ENCODE results near the gene COL8A2.
"Not testable (repeated sequence)": the region's sequence is repeated elsewhere in the genome, so short reads cannot be mapped to it uniquely, and the experiment has no call there.

Gene COL8A2

DNA sequence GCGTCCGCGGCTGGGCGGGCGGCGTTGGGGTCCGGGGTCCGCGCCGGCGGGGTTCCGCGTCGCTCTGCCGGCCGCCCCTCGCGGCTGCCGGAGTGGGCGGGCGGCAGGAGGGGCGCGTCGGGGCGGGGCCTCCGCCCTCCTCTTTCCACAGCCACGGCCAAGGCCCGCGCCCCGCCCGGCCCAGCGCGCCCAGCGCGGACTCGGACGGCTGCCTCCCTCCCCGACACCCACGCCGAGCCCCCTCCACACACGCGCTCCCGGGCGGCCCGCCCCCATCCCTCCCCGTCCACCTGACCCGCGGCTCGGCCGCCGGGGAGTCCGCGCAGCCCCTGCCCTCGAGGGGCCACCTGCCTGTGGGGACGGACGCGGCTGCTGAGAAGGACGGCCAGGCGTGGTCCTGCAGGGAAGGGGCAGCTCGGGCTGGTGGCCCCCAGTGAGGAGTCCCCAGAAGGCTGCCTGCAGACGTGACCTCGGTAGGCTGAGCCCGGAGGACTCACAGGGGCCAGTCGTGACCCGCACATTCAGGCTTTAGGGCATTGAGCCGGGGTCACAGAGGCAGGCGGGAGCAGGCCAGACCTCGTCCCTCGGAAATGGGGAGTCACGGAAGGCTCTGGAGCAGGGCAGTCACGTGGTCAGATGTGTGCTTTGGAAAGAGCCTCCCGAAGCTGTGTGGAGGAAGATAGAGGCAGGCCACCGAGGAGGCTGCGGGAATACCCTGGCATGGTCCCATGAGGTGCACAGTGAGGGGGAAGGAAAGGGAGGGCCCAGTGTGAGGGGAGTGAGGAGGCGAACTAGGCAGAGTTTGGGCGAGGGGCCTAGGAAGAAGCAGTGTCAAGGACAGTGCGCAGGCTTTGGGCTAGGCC is at the start of gene COL8A2:
Gene COL8A2 (minus strand): TSS at position 94 of the 863 bp plus-strand sequence. CDS start 24,980 bp downstream, outside the sequence.
- in situ Hi-C loops (cut with MboI; ENCODE audit: low sequenced_read_pairs): no loop called here

DNA sequence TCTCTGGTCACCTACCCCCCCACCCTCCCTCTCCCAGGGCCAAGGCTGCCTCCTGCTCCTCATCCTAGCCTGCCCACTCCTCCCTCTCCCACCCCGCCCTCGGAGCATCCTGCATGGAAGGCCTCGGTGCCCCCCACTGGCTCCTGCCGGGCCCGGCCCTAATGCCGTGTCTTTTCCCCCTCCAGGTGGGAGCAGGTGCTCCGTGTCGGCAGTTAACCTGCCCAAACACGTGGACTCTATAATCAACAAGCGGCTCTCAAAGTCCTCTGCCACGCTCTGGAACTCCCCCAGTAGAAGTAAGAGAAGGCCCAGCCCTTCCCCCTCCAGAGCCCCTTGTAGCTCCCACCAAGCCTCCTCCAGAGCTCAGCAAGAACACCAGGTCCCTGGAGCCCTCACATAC is 49.7 kb upstream of the COL8A2 start:
- in situ Hi-C loops (cut with MboI; ENCODE audit: low sequenced_read_pairs): no loop called here

DNA sequence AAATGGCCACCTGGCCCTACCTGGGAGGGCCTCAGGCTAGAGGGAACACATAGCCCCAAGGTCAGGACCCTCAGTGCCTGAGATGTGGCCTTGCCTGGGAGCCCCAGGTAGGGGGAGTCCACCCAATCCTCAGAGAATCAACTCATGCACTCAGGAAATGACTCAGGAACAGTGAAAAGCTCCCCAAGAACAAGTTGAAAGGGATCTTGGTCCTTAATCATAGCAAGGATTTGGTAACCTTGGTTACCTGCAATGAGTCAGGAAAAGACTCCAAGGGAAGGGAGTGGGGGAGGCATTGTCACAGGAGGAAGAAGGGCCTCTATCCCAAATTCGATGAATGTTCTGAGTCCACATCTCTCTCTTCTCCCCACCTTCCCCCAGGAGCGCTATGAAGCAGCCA is 48.0 kb upstream of the COL8A2 start:
- in situ Hi-C loops (cut with MboI; ENCODE audit: low sequenced_read_pairs): no loop called here

DNA sequence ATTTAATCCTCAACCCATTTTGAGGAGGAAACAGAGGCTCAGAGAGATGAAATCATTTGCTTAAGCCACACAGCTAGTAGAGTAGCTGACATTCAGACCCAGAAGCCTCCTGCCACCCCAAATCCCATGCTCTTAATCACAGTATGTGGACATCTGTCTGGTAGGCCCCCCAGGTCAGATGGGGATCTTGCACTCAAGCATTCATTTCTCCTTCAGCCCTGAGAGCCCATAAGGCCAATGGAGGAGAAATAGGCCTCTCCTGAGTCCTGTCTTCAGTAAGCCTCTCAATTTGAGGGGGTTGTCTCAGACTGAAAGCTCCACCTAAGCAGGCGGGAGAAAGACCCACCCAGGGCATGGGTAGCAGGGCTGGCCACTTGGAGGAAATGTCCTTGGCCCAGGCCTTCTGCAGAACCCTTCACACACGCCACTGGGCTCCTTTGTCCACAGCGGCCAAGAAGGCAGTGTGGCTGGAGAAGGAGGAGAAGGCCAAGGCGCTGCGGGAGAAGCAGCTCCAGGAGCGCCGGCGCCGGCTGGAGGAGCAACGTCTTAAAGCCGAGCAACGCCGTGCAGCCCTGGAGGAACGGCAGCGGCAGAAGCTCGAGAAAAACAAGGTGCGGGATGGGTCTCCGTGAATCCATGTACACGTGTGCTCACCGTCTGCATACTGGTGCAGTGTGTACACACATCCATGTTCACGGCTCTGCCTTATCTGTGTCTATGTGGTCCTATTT is 47.2 kb upstream of the COL8A2 start:
- in situ Hi-C loops (cut with MboI; ENCODE audit: low sequenced_read_pairs): no loop called here

DNA sequence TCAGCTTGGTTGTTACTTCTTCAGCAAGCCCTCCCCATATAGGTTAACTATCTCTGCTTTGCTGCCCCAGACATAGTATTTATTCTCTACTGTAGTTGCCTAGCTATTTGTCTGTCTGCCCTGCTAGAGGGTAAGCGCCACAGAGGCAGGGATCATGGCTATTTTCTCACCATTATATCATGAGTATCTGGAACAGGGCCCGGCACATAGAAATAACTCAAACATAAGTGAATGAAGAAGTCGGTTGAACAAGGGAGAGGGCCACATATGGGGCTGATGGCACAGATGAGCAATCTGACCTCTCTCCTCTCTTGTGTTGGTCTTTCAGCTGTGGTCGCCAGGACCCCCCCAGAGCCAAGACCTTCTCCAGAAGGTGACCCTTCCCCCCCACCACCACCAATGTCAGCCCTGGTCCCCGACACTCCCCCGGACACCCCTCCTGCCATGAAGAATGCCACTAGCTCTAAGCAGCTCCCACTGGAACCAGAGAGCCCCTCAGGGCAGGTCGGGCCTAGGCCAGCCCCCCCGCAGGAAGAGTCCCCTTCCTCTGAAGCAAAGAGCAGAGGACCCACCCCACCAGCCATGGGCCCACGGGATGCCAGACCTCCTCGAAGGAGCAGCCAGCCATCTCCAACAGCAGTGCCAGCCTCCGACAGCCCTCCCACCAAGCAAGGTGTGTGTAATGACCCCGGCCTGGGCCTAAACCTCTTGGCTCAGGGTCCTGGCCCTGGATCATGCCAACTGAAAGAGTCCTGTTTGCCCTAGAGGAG is 45.8 kb upstream of the COL8A2 start:
- in situ Hi-C loops (cut with MboI; ENCODE audit: low sequenced_read_pairs): no loop called here

DNA sequence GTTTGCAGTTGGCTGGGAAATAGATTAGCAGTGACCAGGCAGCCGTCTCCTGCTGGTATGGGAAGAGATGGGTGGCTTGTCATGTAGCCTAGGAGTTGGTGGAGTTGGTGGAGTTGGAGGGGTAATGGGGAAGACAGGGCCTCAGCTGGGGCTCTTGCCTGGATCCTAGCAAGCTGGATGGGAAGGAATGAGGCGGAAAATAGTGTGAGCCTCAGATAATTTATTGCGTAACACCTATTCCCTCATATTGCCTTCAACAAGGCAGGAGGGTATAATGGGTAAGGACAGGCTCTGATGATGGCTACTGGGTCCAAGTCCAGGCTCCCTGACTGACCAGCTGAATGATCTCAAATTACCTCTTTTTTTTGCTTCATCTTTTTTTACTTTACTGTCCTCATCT is 43.5 kb upstream of the COL8A2 start:
- in situ Hi-C loops (cut with MboI; ENCODE audit: low sequenced_read_pairs): no loop called here

DNA sequence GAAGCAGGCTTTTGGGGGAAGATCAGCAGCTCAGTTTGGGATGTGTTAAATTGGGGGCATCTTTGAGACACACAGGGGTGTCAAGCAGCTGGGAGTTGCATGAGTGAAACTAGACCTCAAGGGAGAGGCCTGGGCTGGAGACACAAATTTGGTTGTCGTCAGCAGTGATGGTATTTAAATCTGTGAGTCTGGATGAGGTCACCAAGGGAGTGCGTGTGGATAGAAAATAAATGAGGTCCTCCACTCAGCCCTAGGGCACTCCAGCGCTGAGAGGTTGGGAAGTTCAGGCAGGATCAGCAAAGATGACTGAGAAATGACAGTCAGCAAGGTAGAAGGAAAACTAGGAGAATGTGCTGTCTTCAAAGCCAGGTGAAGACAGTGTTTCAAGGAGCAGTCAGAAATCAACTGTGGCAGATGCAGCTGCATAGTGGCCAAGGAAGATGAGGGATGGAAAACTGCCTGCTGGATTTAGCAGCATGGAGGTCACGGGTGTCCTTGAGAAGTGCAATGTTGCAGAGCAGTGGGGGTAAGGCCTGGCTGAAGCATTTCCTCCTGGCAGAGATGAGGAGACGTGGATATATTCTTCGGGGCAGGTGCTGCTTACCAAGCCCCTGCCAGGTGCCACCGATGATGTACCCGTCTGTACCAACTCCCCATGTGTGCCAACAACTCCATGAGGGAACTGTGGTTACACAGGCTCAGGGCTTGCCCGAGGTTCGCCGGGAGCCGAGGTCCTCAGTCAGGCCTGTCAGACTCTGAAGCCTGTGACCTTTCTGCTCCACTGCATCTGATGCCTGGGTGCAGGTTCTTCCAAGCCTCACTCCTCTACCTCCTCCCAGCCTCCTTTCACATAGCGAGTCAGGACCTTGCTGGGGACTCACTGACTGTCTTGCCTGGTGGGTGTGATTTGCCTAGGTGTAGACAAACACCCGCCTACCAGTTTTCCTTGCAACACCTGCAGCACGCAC is 42.2 kb upstream of the COL8A2 start:
- in situ Hi-C loops (cut with MboI; ENCODE audit: low sequenced_read_pairs): no loop called here

DNA sequence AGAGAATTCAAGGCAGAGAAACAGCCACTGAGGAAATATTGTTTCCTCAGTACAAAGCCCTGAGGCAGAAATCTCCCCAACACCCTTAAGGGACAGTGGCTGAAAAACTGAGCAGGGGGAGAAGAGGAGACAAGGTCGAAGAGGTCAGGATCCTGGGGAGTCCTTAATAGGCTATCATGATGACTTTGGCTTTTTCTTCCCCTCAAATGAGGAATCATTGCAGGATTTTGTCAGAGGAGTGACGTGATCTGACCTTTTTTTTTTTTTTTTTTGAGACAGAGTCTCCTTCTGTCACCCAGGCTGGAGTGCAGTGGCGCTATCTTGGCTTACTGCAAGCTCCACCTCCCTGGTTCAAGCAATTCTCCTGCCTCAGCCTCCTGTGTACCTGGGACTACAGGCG is 41.1 kb upstream of the COL8A2 start:
- in situ Hi-C loops (cut with MboI; ENCODE audit: low sequenced_read_pairs): no loop called here

DNA sequence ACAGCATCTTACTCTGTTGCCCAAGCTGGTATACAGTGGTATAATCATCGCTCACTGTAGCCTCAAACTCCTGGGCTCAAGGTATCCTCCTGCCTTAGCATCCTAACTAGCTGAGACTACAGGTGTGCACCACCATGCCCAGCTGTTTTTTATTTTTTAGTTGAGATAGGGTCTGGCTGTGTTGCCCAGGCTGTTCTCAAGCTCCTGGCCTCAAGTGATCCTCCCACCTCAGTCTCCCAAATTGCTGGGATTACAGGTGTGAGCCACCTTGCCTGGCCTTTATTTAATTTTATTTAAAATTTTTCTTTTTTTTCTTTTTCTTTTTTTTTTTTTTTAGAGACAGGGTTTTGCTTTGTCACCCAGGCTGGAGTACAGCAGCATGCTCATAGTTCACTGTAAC is 40.1 kb upstream of the COL8A2 start:
- in situ Hi-C loops (cut with MboI; ENCODE audit: low sequenced_read_pairs): no loop called here

DNA sequence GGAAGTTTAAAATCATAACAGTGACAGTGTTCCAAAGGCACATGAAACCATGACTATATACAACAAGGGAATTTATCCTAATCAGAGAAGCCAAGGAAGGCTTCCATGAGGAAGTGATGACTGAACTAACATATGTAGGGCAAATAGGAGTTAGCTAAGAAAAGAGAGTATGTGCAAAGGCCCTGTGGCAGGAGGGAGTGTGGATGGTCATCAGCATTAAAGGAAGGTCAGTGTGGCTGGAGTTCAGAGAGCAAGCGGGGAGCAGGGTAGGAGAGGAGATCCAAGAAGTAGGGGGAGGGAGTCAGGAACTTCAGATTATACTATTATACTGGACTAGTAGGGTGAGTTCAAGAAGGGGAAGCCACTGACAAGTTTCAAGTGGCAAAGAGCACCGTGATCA is 39.3 kb upstream of the COL8A2 start:
- in situ Hi-C loops (cut with MboI; ENCODE audit: low sequenced_read_pairs): no loop called here

DNA sequence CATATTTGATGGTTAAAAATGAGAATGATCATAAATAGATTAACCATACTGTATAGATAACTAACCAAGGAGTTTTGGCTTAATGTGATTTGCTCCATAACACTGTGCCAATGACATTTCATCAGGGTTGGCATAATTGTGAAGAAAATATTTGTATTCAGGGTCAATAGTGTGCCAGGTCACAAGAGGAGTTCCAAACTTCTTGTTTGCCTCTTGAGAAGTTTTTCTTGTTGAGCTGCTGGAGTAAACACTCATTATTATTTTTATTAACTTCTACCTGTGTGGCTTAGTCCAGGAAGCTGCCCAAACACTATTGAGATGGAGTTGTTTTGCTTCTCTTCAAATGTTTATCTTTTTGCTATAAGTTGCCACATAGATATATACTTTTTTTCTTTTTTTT is 38.4 kb upstream of the COL8A2 start:
- in situ Hi-C loops (cut with MboI; ENCODE audit: low sequenced_read_pairs): no loop called here

DNA sequence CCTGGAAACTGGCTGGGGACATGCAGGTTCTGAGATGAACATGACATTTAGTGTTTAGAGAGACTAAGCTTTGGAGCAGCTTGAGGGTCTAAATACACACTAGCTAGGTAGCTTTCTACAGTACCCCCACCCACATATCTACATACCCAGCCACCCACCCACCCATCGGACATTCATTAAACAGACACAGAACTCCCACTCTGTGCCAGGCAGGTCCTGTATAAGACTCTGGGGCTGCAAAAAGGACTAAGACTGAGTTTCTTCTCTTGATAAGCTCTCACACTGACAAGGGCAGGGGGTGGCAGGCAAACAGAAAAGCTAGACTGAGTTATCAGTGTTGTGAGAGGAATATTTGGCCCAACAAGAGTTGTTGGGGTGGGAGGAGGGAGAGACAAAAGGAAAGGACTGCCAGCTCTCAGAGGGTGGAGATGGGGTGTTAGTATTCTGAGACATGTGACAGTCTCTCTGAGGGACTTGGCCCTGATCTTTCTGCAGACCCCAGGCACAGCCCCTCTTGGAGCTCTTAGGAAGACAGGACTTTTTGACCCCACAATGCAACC is 37.7 kb upstream of the COL8A2 start:
- in situ Hi-C loops (cut with MboI; ENCODE audit: low sequenced_read_pairs): no loop called here

DNA sequence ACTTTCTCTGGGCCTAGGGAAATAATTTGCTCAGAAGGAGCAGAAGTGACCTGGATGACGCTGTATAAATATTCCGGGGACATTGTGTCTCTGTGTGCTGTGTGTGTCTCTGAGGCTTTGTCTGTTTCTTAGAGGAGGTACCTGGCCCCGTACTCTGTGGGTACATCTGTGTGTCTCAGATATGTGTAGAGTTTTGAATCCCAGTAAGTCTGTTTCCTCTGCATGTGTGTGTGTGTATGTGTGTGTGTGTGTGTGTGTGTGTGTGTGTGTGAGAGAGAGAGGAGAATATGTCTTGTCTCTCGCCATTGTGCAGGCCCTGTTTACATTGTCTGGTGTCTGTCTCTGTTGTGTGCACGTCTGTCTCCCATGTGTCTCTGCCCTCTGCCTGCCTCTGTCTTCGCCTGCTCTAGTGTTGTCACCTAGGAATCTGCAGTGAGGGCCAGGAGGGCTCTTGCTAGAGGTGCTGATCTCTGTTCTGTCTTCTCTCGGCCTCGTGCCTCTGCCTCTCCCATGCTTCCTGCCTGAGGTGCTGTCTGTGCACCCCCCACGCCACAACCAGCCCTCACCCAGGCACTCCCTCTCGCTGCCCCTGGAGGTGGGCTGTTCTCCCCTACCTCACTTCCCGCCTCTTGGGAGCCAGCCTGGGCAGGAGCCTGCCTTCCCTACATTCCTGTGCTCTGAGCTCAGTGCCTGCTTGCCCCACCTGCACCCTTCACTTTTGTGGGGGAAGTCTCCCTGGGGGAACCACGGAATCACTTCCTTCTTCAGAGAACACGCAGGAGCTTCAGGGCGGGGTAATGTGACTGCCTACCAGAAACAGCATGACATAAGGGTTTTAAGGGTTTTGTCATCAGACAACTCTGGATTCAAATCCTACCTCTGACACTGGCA is 36.9 kb upstream of the COL8A2 start:
- in situ Hi-C loops (cut with MboI; ENCODE audit: low sequenced_read_pairs): no loop called here

DNA sequence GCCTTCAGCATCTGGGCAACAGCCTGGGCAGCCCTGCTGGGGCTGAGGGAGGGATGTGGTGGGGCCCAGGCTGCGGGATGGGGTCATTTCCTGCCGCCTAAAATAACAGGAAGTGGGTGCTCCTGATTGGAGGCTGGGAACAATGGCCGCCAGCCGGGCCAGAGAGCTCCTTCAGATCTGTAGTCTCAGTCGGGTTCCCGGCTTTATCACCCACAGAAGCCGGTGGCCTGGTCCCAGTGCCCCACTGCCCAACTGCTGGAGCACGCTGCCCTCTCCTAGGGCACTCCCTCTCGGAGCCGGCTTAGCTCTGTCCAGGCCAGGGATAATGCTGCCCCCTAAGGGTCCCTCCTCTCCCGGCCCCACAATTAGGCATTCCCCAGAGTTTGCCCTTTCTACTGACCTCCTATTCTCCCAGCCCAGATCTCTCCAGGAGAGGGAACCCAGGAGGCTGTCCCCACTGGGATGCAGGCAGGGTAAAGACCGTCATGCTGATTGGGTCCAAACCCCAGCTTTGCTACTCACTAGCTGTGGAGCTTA is 36.0 kb upstream of the COL8A2 start:
- in situ Hi-C loops (cut with MboI; ENCODE audit: low sequenced_read_pairs): no loop called here

DNA sequence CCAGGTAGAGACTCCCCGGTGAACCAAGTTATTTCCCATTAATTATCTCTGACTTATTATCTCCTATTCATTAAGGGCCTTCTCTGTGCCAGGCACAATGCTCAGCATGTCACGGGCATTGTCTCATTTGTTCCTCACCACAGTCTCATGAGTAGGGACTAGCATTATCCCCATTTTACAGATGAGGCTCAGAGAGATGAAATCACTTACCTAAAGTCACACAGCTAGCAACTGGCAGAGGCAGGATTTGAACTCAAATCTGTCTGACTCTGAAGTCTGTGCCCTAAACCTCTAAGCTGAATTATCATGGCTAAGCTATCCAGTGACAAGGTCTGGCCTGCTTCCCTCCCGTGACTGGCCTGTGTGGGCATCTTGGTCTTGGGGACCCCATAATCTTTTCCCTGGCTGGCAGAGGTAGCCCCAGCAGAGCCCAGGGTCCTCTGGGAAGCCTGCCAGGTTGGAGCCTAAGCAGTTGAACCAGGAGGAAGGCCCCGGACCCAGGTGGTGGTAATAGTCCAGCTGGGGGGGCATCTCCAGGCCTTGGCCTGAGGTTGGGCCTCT is 35.4 kb upstream of the COL8A2 start:
- in situ Hi-C loops (cut with MboI; ENCODE audit: low sequenced_read_pairs): no loop called here

DNA sequence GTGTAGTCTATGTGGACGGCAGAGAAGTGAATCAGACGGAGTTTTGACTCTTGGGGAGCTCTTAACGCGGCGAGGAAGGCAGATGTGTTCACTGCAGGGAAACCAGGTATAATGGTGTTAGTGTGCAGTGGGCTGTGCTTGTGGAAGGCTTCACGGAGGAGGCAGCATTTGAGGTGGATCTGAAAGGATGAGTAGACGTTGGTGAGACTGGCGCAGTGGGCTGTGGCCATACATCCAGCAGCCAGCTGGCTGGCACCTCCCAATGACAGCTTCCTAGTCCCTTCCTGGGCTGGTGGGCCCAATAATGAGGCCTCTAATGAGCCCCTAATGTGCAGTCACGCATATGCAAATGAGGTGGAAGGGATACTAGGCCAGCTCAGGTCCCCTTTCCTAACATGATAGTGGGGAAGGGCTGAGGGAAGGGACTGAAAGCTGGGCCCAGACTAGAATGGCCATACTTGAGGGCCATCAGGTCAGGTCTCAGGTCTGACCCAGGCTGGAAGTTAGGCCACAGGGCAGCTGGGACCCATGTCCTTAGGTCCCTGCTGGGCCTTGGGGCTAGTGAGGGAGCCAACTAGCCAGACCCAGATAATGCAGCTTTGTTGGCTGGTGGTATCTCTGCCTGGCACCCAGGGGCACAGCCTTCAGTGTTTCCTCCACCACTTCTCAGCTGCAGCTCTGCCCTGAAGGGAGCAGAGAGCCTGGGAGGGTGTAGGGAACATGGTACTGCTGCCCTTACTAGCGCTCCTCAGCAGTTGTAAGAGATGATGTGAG is 34.8 kb upstream of the COL8A2 start:
- in situ Hi-C loops (cut with MboI; ENCODE audit: low sequenced_read_pairs): no loop called here

DNA sequence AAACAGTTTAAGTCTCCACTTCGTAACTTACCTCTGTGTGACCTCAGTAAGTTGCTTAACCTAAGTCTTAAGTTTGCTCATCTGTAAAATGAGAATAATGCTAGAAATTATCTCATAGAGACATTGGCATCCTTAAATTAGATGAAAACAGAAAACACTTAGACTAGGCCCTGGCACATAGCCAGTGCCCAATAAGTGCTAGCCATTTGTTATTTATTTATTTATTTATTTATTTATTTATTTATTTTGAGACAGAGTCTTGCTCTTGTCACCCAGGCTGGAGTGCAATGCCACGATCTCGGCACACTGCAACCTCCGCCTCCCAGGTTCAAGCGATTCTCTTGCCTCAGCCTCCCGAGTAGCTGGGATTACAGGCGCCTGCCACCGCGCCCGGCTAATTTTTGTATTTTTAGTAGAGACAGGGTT is 33.8 kb upstream of the COL8A2 start:
- in situ Hi-C loops (cut with MboI; ENCODE audit: low sequenced_read_pairs): not testable (repeated sequence)

Data from HL-60/S4 treated with phorbol 12-myristate 13-acetate at 8.2 ng/mL for 4 days and 3 days (cell line).